GM23338 (cell line): Measurements from ENCODE around the gene ZNF593OS. TPM values are rescaled to one million over a fixed set of nuclear protein-coding genes. Genes with fewer than 3 reads are reported as not detected.

ENCODE experiments used
- ATAC-seq: fragments of 200-7000 bp; cut with Tn5 transposase; 3 replicates; pipeline ENCODE4 v1.9.1; 2020
- DNase-seq: peaks from one replicate; pipeline ENCODE4 v3.0.0-alpha.2; 2015; ENCODE audit warnings: low spot score
- H2AFZ ChIP-seq: fragments of 200-600 bp; sonication (generic); 2 replicates; pipeline ENCODE4 v1.8.0; 2016; ENCODE audit warnings: antibody characterized with exemption, mild to moderate bottlenecking, moderate library complexity
- H3F3A ChIP-seq: fragments of 200-600 bp; sonication (generic); replicated peaks from 2 replicates; pipeline ENCODE4 v1.8.0; 2017; ENCODE audit warnings: antibody characterized with exemption, mixed run types, low read depth
- H3K27ac ChIP-seq: fragments of 200-600 bp; sonication (generic); 2 replicates; pipeline ENCODE4 v1.6.1; 2016; ENCODE audit warnings: low read depth
- H3K27me3 ChIP-seq: fragments of 200-600 bp; sonication (generic); 2 replicates; pipeline ENCODE4 v1.8.0; 2016; ENCODE audit warnings: mild to moderate bottlenecking, mixed run types, moderate library complexity; ENCODE audit not compliant: insufficient read depth
- H3K36me3 ChIP-seq: fragments of 200-600 bp; sonication (generic); 2 replicates; pipeline ENCODE4 v1.8.0; 2016; ENCODE audit warnings: mild to moderate bottlenecking; ENCODE audit not compliant: insufficient read depth
- H3K4me1 ChIP-seq: fragments of 200-600 bp; sonication (generic); 2 replicates; pipeline ENCODE4 v1.8.0; 2016; ENCODE audit warnings: mild to moderate bottlenecking, moderate library complexity; ENCODE audit not compliant: insufficient read depth
- H3K4me2 ChIP-seq: fragments of 200-600 bp; sonication (generic); 2 replicates; pipeline ENCODE4 v1.7.1; 2017; ENCODE audit warnings: mixed run types
- H3K4me3 ChIP-seq: fragments of 200-600 bp; sonication (generic); 2 replicates; pipeline ENCODE4 v1.6.1; 2016; ENCODE audit warnings: mixed run types
- H3K79me2 ChIP-seq: fragments of 200-600 bp; sonication (generic); replicated peaks from 2 replicates; pipeline ENCODE4 v1.8.0; 2017; ENCODE audit warnings: mild to moderate bottlenecking; ENCODE audit not compliant: insufficient read depth
- H3K9me2 ChIP-seq: fragments of 200-600 bp; sonication (generic); 2 replicates; pipeline ENCODE4 v1.8.0; 2017; ENCODE audit not compliant: insufficient read depth
- H4K20me1 ChIP-seq: fragments of 200-600 bp; sonication (generic); replicated peaks from 2 replicates; pipeline ENCODE4 v1.8.0; 2017; ENCODE audit warnings: mild to moderate bottlenecking; ENCODE audit not compliant: insufficient read depth
- H3K27ac Mint-ChIP-seq: 2 replicates; pipeline ENCODE4 v1.8.0; 2020; ENCODE audit warnings: inconsistent platforms, mild to moderate bottlenecking, moderate library complexity, mixed read lengths
- H3K27me3 Mint-ChIP-seq: 3 replicates; pipeline ENCODE4 v1.8.0; 2022; ENCODE audit warnings: low read depth, mild to moderate bottlenecking, moderate library complexity, mixed read lengths, inconsistent platforms; ENCODE audit not compliant: insufficient read depth, poor library complexity
- H3K36me3 Mint-ChIP-seq: 3 replicates; pipeline ENCODE4 v1.8.0; 2021; ENCODE audit warnings: low read depth, mild to moderate bottlenecking, inconsistent platforms, moderate library complexity, mixed read lengths
- H3K4me1 Mint-ChIP-seq: 3 replicates; pipeline ENCODE4 v1.8.0; 2020; ENCODE audit warnings: mild to moderate bottlenecking, inconsistent platforms, mixed read lengths
- H3K4me3 Mint-ChIP-seq: 3 replicates; pipeline ENCODE4 v1.8.0; 2021; ENCODE audit warnings: moderate library complexity, mild to moderate bottlenecking, inconsistent platforms, mixed read lengths
- H3K9me3 Mint-ChIP-seq: 3 replicates; pipeline ENCODE4 v1.8.0; 2020; ENCODE audit warnings: moderate library complexity, mild to moderate bottlenecking, inconsistent platforms, mixed read lengths
- CREB1 ChIP-seq: fragments of 250-450 bp; sonication (Bioruptor Pico); IDR thresholded peaks from 2 replicates; pipeline ENCODE4 v1.5.0; 2020; ENCODE audit warnings: low read depth, mild to moderate bottlenecking, moderate library complexity
- EZH2 ChIP-seq: fragments of 200-600 bp; sonication (generic); IDR thresholded peaks from one replicate; pipeline ENCODE4 v1.8.0; 2017; ENCODE audit warnings: antibody characterized with exemption, mild to moderate bottlenecking, low read depth; ENCODE audit not compliant: unreplicated experiment
- EZH2phosphoT487 ChIP-seq: fragments of 200-600 bp; sonication (generic); IDR thresholded peaks from one replicate; pipeline ENCODE4 v1.8.1; 2018; ENCODE audit warnings: antibody characterized with exemption; ENCODE audit not compliant: unreplicated experiment
- NANOG ChIP-seq: IDR thresholded peaks from 2 replicates; pipeline ENCODE4 v1.6.1; 2016; ENCODE audit warnings: antibody characterized with exemption, borderline replicate concordance
- ZNF331 ChIP-seq: fragments of 250-450 bp; sonication (Bioruptor Pico); IDR thresholded peaks from 2 replicates; pipeline ENCODE4 v1.5.0; 2020; ENCODE audit warnings: low read depth, mild to moderate bottlenecking, moderate library complexity
- ZNF462 ChIP-seq: fragments of 250-450 bp; sonication (Bioruptor Pico); IDR thresholded peaks from 2 replicates; pipeline ENCODE4 v1.5.0; 2020; ENCODE audit warnings: mild to moderate bottlenecking, moderate library complexity
- polyA plus RNA-seq: library from polyadenylated mRNA; unstranded; fragments of >200 nt; fragmentation: Nextera tagmentation; extraction: Ambion mirVana; gene quantifications from 2 replicates; pipeline ENCODE4 v1.2.1, GENCODE V29; 2016
- total RNA-seq: library from RNA; depleted of rRNA; stranded (reverse); fragments of >200 nt; shearing (Covaris generic); gene quantifications from 2 replicates; pipeline ENCODE4 v1.2.3, GENCODE V29; 2014

Gene ZNF593OS
- total and polyA plus RNA-seq, 2 experiments from 2014 or later = 1.1 TPM; not detected in 1

GRCh38 chr1:26190373-26190987 is 18.8 kb upstream of the ZNF593OS start, which contains the start of gene CATSPER4 (continued):
- TF ChIP-seq ZNF462 (CRISPR knock-in tag) = peak; percentile 59; the same call in 1 of the 2 replicates
- no peak for TF ChIP-seq CREB1

- no peaks in the 10 kb centered on the region for H3K79me2 ChIP-seq
- no peaks in the 10 kb centered on the region for H3K36me3 ChIP-seq
- H2AFZ ChIP-seq = no peak overlapping the region
- H3F3A ChIP-seq = 0 out of 2 replicates have a peak, but pooled peaks cover 4% of the 10 kb centered on the region
- no peaks in the 10 kb centered on the region for H4K20me1 ChIP-seq
- Mint-ChIP-seq H3K27me3 (peaks cover 13% of the 10 kb centered on the region), H3K36me3 (peaks cover 9% of the 10 kb centered on the region; the same call in 2 of the 3 replicates), H3K27ac (peak overlapping the region; percentile 49), H3K4me3 (no peak overlapping the region), H3K4me1 (peaks cover 17% of the 10 kb centered on the region), H3K9me3 (no peaks in the 10 kb centered on the region; the same call in 2 of the 3 replicates)
- no peaks in the 10 kb centered on the region for H3K27me3 ChIP-seq
- no peaks in the 10 kb centered on the region for H3K9me2 ChIP-seq
- H3K27ac ChIP-seq = no peak overlapping the region
- DNase-seq = no peak
- no peak overlapping the region for H3K4me2 ChIP-seq
- TF ChIP-seq EZH2 = no peak
- no peak for TF ChIP-seq EZH2phosphoT487
- no peak for TF ChIP-seq ZNF331 (CRISPR knock-in tag)
- no peak for TF ChIP-seq NANOG
- H3K4me1 ChIP-seq = no peaks in the 10 kb centered on the region
- H3K4me3 ChIP-seq = no peak overlapping the region
- no peak for ATAC-seq
Observed at GRCh38 chr1:26189751-26190275, 18.2 kb upstream of the ZNF593OS start.
